Endothelial cell (in vitro differentiated cells): ENCODE data around the gene PTPRD. TPM values are rescaled to one million over a fixed set of nuclear protein-coding genes. Genes with fewer than 3 reads are reported as not detected.

Experiments
- DNase-seq: peaks from one replicate; pipeline ENCODE4 v3.0.0; 2021; ENCODE audit warnings: low spot score
- H3K27ac Mint-ChIP-seq: one replicate; pipeline ENCODE4 v1.8.0; 2021; ENCODE audit warnings: mixed read lengths, inconsistent platforms; ENCODE audit not compliant: unreplicated experiment
- H3K27me3 Mint-ChIP-seq: one replicate; pipeline ENCODE4 v1.8.0; 2021; ENCODE audit warnings: mild to moderate bottlenecking, moderate library complexity, mixed read lengths, inconsistent platforms; ENCODE audit not compliant: unreplicated experiment
- H3K36me3 Mint-ChIP-seq: one replicate; pipeline ENCODE4 v1.8.0; 2021; ENCODE audit warnings: mild to moderate bottlenecking, low read depth, mixed read lengths, inconsistent platforms; ENCODE audit not compliant: unreplicated experiment
- H3K4me1 Mint-ChIP-seq: one replicate; pipeline ENCODE4 v1.8.0; 2021; ENCODE audit warnings: mild to moderate bottlenecking, mixed read lengths, inconsistent platforms; ENCODE audit not compliant: unreplicated experiment
- H3K4me3 Mint-ChIP-seq: one replicate; pipeline ENCODE4 v1.8.0; 2021; ENCODE audit warnings: mild to moderate bottlenecking, mixed read lengths, inconsistent platforms; ENCODE audit not compliant: unreplicated experiment
- H3K9me3 Mint-ChIP-seq: one replicate; pipeline ENCODE4 v1.8.0; 2021; ENCODE audit warnings: mixed read lengths, inconsistent platforms; ENCODE audit not compliant: unreplicated experiment
- total RNA-seq: library from RNA; stranded (reverse); fragmentation: NEBNext Ultra II Directional; extraction: Animal tissue kit (Norgen Biotek cat#: 25700); gene quantifications from one replicate; pipeline ENCODE4 v1.2.1, GENCODE V29; 2021; ENCODE audit not compliant: unreplicated experiment
- TF ChIP-seq, protein P1 (sequence below): fragments of 200-600 bp; sonication (generic); IDR thresholded peaks from one replicate; pipeline ENCODE4 v1.5.0; 2021; ENCODE audit warnings: antibody characterized with exemption; ENCODE audit not compliant: unreplicated experiment

Gene PTPRD
- total RNA-seq, 1 donor from 2014 or later, result 47.8 TPM

- TF ChIP-seq, protein P1, sequence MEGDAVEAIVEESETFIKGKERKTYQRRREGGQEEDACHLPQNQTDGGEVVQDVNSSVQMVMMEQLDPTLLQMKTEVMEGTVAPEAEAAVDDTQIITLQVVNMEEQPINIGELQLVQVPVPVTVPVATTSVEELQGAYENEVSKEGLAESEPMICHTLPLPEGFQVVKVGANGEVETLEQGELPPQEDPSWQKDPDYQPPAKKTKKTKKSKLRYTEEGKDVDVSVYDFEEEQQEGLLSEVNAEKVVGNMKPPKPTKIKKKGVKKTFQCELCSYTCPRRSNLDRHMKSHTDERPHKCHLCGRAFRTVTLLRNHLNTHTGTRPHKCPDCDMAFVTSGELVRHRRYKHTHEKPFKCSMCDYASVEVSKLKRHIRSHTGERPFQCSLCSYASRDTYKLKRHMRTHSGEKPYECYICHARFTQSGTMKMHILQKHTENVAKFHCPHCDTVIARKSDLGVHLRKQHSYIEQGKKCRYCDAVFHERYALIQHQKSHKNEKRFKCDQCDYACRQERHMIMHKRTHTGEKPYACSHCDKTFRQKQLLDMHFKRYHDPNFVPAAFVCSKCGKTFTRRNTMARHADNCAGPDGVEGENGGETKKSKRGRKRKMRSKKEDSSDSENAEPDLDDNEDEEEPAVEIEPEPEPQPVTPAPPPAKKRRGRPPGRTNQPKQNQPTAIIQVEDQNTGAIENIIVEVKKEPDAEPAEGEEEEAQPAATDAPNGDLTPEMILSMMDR, result peak; percentile 43
- H3K27ac Mint-ChIP-seq, result no peak overlapping the region
- no peaks in the 10 kb centered on the region for H3K36me3 Mint-ChIP-seq
- H3K4me1 Mint-ChIP-seq, result peaks cover 4% of the 10 kb centered on the region
- no peaks in the 10 kb centered on the region for H3K9me3 Mint-ChIP-seq
- H3K4me3 Mint-ChIP-seq, result no peak overlapping the region
- no peak for DNase-seq
- no peaks in the 10 kb centered on the region for H3K27me3 Mint-ChIP-seq
Measured at GRCh38 chr9:9387511-9388115, 1225.2 kb downstream of the PTPRD start.

GRCh38 chr9:9362332-9362731, 1250.5 kb downstream of the PTPRD start:
- Mint-ChIP-seq H3K9me3 (no peaks in the 10 kb centered on the region), H3K27ac (no peak overlapping the region)
- DNase-seq, result no peak

GRCh38 chr9:9352877-9353481, 1259.8 kb downstream of the PTPRD start:
- TF ChIP-seq, protein P1, result peak; percentile 81
- Mint-ChIP-seq H3K9me3 (no peaks in the 10 kb centered on the region), H3K4me1 (no peaks in the 10 kb centered on the region), H3K27me3 (no peaks in the 10 kb centered on the region), H3K36me3 (no peaks in the 10 kb centered on the region), H3K4me3 (no peak overlapping the region), H3K27ac (no peak overlapping the region)
- DNase-seq, result peak; percentile 11

More at GRCh38 chr9:9362332-9362731, 1250.5 kb downstream of the PTPRD start:
- H3K4me3 Mint-ChIP-seq, result no peak overlapping the region
- H3K4me1 Mint-ChIP-seq, result no peaks in the 10 kb centered on the region
- H3K36me3 Mint-ChIP-seq, result no peaks in the 10 kb centered on the region
- no peaks in the 10 kb centered on the region for H3K27me3 Mint-ChIP-seq
- TF ChIP-seq, protein P1, result no peak

- Mint-ChIP-seq H3K4me3 (no peak overlapping the region), H3K27me3 (peaks cover 1% of the 10 kb centered on the region), H3K4me1 (no peaks in the 10 kb centered on the region), H3K36me3 (no peaks in the 10 kb centered on the region), H3K27ac (no peak overlapping the region), H3K9me3 (no peaks in the 10 kb centered on the region)
- TF ChIP-seq, protein P1, result no peak
- no peak for DNase-seq
Measured at GRCh38 chr9:9341203-9341602, 1271.6 kb downstream of the PTPRD start.

- DNase-seq, result no peak
- no peaks in the 10 kb centered on the region for H3K27me3 Mint-ChIP-seq
- H3K27ac Mint-ChIP-seq, result no peak overlapping the region
- H3K9me3 Mint-ChIP-seq, result no peaks in the 10 kb centered on the region
- H3K4me3 Mint-ChIP-seq, result no peak overlapping the region
- no peaks in the 10 kb centered on the region for H3K4me1 Mint-ChIP-seq
- no peaks in the 10 kb centered on the region for H3K36me3 Mint-ChIP-seq
- TF ChIP-seq, protein P1, result no peak
Measured at GRCh38 chr9:9337129-9337528, 1275.7 kb downstream of the PTPRD start.
